SH-SY5Y (cell line): ENCODE results near the gene EHMT1.

Source experiments
- GATA2 ChIP-seq: IDR thresholded peaks from 2 replicates; pipeline ENCODE4 v1.6.1; 2011; ENCODE audit warnings: mild to moderate bottlenecking, low read depth, low read length
- GATA3 ChIP-seq: IDR thresholded peaks from 2 replicates; pipeline ENCODE4 v1.6.1; 2011; ENCODE audit warnings: low read depth, mild to moderate bottlenecking, low read length, moderate library complexity

- TF ChIP-seq GATA3 (no peak), GATA2 (no peak)
Measured at GRCh38 chr9:137634016-137634415, 15.2 kb downstream of the EHMT1 start.
